H1 (cell line): ENCODE results near the gene FCAMR.
"Not testable (repeated sequence)": the region's sequence is repeated elsewhere in the genome, so short reads cannot be mapped to it uniquely, and the experiment has no call there.

Experiments
- BACH1 ChIP-seq: IDR thresholded peaks from 2 replicates; pipeline ENCODE4 v1.6.1; 2012; ENCODE audit warnings: low read length, improper control_type of control experiment
- CHD2 ChIP-seq: IDR thresholded peaks from 2 replicates; pipeline ENCODE4 v1.6.1; 2012; ENCODE audit warnings: low read length, improper control_type of control experiment
- EP300 ChIP-seq, 2 experiments: IDR thresholded peaks; 1 replicate in 1 of 2; 2 replicates in 1 of 2; pipeline ENCODE4 v1.6.1; 2011 to 2012; ENCODE audit warnings: low read depth in 2 of 2, low read length in 2 of 2, mild to moderate bottlenecking in 2 of 2, borderline replicate concordance in 1 of 2, inconsistent platforms in 1 of 2, moderate library complexity in 1 of 2
- GABPA ChIP-seq: IDR thresholded peaks from 2 replicates; pipeline ENCODE4 v1.6.1; 2011; ENCODE audit warnings: mild to moderate bottlenecking, low read length, moderate library complexity, borderline replicate concordance; ENCODE audit not compliant: insufficient read depth
- MAFK ChIP-seq: IDR thresholded peaks from 2 replicates; pipeline ENCODE4 v1.6.1; 2012; ENCODE audit warnings: low read depth, mild to moderate bottlenecking, improper control_type of control experiment, low read length
- POLR2A ChIP-seq, 2 experiments: IDR thresholded peaks; 1 replicate in 1 of 2; 2 replicates in 1 of 2; pipeline ENCODE4 v1.6.1; 2011; ENCODE audit warnings: low read depth in 2 of 2, low read length in 2 of 2, mild to moderate bottlenecking in 2 of 2; ENCODE audit errors: control extremely low read depth in 1 of 2
- RXRA ChIP-seq: IDR thresholded peaks from 2 replicates; pipeline ENCODE4 v1.6.1; 2011; ENCODE audit warnings: low read depth, mild to moderate bottlenecking, low read length, moderate library complexity; ENCODE audit not compliant: insufficient read depth
- SRF ChIP-seq: IDR thresholded peaks from 2 replicates; pipeline ENCODE4 v1.6.1; 2011; ENCODE audit warnings: mild to moderate bottlenecking, low read depth, low read length, moderate library complexity
- SUZ12 ChIP-seq: fragments of 200-600 bp; sonication (generic); IDR thresholded peaks from 2 replicates; pipeline ENCODE4 v1.6.1; 2012; ENCODE audit warnings: mild to moderate bottlenecking, inconsistent platforms, low read length, moderate library complexity, mixed read lengths
- TAF1 ChIP-seq: IDR thresholded peaks from 2 replicates; pipeline ENCODE4 v1.6.1; 2011; ENCODE audit warnings: mild to moderate bottlenecking, low read depth, low read length
- TEAD4 ChIP-seq: IDR thresholded peaks from 2 replicates; pipeline ENCODE4 v1.6.1; 2012; ENCODE audit warnings: low read depth, low read length, inconsistent platforms, mixed read lengths
- TF ChIP-seq, protein P1 (sequence below), 3 experiments: IDR thresholded peaks; 1 replicate in 2 of 3; 2 replicates in 1 of 3; pipeline versions ENCODE4 v1.5.1 to v1.6.1; 2011; ENCODE audit warnings: low read length in 3 of 3, mild to moderate bottlenecking in 3 of 3, inconsistent platforms in 2 of 3, low read depth in 1 of 3, moderate library complexity in 1 of 3; ENCODE audit not compliant: insufficient read depth in 1 of 3; ENCODE audit errors: control extremely low read depth in 1 of 3
- TF ChIP-seq, protein P2 (sequence below): IDR thresholded peaks from 2 replicates; pipeline ENCODE4 v1.6.1; 2011; ENCODE audit warnings: low read length, improper control_type of control experiment
- TF ChIP-seq, protein P3 (sequence below): IDR thresholded peaks from 2 replicates; pipeline ENCODE4 v1.6.1; 2012; ENCODE audit warnings: inconsistent platforms

DNA sequence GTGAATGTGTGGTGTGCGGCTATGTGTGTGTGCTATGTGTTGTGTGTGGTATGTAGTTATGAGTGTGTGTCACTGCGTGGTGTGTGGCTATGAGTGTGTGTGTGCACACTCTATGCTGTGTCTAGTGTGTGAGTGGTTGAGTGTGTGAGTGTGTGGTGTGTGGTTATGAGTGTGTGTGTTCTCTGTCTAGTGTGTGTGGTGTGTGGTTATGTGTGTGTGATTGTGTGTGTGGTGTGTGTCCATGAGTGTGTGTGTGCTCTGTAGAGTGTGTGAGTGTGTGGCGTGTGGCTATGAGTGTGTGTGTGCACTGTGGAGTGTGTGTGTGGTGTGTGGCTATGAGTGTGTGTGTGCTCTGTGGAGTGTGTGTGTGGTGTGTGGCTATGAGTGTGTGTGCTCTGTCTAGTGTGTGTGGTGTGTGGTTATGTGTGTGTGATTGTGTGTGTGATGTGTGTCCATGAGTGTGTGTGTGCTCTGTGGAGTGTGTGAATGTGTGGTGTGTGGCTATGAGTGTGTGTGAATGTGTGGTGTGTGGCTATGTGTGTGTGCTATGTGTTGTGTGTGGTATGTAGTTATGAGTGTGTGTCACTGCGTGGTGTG lies 46.2 kb downstream of the FCAMR start:
- TF ChIP-seq, protein P1, sequence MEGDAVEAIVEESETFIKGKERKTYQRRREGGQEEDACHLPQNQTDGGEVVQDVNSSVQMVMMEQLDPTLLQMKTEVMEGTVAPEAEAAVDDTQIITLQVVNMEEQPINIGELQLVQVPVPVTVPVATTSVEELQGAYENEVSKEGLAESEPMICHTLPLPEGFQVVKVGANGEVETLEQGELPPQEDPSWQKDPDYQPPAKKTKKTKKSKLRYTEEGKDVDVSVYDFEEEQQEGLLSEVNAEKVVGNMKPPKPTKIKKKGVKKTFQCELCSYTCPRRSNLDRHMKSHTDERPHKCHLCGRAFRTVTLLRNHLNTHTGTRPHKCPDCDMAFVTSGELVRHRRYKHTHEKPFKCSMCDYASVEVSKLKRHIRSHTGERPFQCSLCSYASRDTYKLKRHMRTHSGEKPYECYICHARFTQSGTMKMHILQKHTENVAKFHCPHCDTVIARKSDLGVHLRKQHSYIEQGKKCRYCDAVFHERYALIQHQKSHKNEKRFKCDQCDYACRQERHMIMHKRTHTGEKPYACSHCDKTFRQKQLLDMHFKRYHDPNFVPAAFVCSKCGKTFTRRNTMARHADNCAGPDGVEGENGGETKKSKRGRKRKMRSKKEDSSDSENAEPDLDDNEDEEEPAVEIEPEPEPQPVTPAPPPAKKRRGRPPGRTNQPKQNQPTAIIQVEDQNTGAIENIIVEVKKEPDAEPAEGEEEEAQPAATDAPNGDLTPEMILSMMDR (IDR thresholded peaks at IDR 0.05; ENCODE audit: control extremely low read depth in 1 of 3, insufficient read depth in 1 of 3, low read depth in 1 of 3, low read length in 3 of 3) = not testable (repeated sequence)
- TF ChIP-seq POLR2A (IDR thresholded peaks at IDR 0.05; ENCODE audit: control extremely low read depth in 1 of 2, low read depth in 2 of 2, low read length in 2 of 2); TEAD4; SUZ12; CHD2; MAFK; BACH1; EP300 (IDR thresholded peaks at IDR 0.05; ENCODE audit: borderline replicate concordance in 1 of 2, low read depth in 2 of 2, low read length in 2 of 2); SRF; RXRA; GABPA; TAF1: not testable (repeated sequence)
- TF ChIP-seq, protein P2, sequence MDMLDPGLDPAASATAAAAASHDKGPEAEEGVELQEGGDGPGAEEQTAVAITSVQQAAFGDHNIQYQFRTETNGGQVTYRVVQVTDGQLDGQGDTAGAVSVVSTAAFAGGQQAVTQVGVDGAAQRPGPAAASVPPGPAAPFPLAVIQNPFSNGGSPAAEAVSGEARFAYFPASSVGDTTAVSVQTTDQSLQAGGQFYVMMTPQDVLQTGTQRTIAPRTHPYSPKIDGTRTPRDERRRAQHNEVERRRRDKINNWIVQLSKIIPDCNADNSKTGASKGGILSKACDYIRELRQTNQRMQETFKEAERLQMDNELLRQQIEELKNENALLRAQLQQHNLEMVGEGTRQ = not testable (repeated sequence)
- TF ChIP-seq, protein P3, sequence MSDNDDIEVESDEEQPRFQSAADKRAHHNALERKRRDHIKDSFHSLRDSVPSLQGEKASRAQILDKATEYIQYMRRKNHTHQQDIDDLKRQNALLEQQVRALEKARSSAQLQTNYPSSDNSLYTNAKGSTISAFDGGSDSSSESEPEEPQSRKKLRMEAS = not testable (repeated sequence)
